ENCODE measurements around the gene WDR93.

WDR93 gene

GRCh38 chr15:89662893-89663626 lies 27.6 kb upstream of the WDR93 start:
- DNase-seq (ENCODE audit: low read depth), result no peak

DNA sequence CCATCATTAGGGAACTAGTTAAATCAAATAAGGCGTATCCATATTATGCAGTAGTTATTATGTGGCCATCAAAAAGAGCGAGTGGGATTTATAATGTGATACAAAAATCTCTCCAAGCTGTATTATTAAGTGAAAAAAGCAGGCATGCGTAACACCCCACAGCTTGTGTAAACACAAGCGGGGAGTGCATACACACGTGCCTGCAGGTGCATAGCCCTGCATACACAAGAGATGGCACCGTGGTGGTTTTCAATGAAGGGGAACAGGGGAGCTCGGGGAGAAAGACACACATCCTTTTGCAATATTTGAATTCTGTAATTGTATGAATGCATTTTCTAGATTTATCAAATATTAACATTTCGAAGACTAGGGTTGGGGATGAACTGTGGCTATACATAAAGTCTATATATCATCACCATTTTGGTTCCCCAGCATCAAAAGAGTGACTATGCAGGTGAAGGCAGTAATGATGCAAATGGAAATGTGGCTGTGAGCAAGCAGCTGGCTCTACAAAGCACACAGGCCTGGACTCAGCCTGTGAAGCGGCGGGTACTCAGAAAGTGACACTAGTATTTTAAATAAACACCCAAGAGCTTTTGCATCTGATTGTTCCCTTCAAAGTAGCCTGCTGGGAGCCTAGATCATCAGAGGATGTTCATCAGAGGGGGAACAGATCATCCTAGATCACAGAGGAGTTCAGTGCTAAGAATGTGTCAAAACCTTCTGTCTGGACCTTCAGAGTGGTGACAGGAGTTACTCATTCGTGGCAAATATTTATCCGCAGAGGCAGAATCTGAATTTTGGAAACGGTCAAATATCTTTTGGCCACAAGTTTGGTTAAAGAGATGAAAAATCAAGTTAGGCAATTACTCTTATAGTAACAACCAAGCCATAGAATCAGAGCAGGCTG lies 25.9 kb upstream of the WDR93 start:
- no peak for DNase-seq (ENCODE audit: low read depth)

DNA sequence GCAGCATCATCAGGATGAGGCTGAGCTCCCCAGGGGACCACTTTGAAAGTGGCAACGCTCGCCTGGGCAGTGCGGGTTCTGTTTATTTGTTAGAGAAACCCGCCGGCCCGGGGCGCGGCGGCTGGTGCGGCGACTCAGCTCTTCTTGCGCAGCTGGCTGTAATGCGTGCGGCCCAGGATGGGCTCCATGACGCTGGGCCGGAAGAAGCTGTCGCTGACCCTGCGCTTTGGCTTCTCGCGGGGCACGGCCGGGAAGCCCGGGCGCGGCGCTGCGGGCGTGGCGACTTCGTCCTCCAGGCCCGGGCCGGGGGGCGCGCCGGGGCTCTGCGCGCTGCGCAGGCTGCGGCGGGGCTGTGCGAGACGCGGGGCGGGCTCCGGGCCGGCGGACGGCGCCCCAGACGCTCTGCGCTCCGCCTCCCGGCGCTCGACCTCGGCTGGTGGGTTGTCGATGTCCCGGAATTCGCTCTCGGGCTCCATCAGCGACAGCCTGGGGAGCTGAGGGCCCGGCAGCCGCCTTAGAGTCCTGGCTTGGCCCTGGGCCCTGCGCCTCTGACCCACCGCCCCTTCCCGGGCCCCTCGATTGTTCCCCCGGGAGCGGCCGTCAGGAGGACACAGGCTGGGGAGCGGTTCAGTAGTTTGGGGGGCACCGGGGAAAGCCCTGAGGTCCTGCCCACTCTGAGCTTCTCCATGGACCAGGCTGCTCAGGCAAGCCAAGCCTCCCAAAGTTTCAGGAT lies 25.0 kb upstream of the WDR93 start:
- no peak for DNase-seq (ENCODE audit: low read depth)

DNA sequence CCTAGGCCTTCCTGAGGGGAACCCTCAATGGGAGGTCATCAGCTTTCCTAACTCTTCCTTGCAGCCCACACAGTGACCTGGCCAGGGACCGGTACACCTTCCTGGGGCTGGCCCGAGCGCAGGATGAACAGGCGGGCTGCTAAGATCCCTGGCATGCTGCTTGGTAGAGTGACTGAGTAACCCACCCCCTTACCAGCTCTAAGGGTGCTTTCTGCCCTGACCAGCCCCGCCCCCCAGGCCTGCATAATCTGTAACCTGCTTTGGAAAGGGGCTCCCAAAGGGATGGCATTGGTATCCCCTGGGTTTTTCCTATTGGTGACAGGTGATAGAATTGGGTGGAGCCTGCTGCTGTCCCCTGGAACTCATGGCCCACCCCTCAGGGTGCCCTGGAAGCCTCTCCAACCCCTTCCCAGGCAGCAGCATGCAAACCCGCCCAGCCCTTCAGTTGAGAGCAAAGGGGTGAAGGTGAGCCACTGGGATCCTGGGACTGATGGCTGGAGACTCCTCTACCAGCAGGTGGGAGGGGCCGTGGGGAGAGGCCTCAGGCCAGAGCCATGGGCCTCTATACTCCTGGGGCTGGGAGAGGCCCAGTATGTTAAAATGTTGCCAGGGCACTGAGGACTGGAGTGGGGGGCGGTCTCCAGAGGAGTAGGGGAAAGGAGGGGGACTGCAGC lies 24.3 kb upstream of the WDR93 start:
- no peak for DNase-seq (ENCODE audit: low read depth)

DNA sequence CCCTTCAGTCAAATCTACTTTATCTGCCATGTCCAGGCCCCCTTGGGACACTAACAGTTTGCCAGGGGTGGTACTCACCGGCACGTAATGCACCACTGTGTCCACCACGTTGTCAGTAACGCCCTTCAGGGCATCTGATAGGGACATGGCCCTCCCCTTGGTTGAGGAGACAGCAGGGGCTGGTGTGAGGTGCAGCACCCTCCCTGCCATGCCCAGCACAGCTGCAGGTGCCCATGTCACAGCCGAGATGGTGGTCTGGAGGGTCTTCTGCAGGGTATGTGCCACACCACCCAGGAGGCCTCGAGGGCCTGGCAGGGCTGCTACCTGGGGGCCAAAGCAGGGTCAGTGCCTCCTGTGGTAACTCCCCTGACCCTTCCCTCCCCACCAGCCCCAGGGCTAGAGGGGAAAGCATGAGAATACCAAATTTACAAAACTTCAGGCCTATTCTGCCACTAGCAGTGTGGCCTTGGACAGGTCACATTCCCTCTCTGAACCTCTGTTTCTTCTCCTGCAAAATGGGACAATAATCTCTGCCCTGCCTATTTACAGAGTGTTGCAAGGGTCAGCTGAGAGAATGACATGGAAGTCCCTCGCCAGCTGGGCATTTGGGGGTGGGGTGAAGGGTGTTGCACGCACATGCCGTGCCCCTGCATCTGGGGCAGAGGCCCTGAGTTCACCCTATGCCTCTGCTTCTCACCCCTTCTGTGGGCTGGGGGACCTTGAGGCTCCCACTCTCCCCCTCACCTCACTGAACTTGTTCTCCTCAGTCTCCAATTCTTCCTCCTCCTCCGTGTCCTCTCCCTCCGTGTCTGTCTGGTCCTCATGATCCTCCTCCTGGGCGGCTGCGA lies 23.5 kb upstream of the WDR93 start:
- no peak for DNase-seq (ENCODE audit: low read depth)

DNA sequence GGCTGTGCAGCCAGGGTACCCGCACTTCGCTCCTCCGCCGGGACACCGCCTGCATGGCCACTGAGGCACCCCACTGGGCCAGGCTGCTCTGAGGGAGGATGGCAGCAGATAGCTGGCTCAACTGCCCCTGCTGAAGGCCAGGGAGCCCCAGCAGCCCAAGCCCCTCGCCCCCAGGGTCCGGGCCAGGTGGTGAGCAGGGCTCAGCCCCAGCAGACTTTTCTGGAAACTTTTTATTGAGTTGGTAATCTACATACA lies 23.0 kb upstream of the WDR93 start:
- DNase-seq (ENCODE audit: low read depth), result no peak

DNA sequence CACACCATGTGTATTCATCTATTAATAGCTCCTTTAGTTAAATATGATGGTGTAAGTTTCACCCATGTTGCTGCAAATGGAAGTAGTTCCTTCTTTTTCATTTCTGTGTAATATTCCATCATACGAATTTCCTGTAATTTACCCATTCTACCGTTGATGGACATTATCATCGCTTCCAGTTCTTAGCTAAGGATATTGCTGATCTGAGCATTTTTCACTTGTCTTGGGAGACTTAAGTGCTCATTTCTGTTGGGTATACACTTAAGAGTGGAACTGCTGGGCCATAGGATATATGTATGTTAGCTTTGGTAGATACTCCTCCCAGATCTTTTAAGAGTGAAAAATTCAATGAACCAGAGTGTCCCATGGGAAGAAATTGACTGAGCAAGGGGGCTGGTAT lies 22.4 kb upstream of the WDR93 start:
- no peak for DNase-seq (ENCODE audit: low read depth)

- DNase-seq (ENCODE audit: low read depth), result no peak
These were observed 21.2 kb upstream of the WDR93 start for GRCh38 chr15:89669309-89669865.

DNA sequence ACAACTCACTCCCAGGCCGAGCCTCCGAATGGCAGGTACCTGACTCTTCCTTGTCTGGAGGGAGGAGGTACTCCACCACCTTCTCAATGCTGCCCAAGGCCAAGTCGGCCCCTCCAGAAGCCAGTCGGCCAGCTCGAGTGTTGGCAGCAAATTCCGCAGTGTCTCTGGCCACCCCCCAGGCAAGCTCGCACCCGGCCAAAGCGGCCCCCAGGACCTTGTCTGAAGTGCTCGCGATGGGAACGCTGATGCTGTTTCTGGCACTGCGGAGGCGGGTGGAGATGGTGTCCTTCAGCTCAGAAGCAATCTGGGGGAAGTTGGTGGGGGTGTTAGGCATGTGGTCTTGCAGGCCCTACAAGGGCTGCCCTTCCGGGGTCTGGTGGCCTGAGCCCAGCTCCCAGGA lies 20.7 kb upstream of the WDR93 start:
- no peak for DNase-seq (ENCODE audit: low read depth)

- no peak for DNase-seq (ENCODE audit: low read depth)
These were observed 19.5 kb upstream of the WDR93 start for GRCh38 chr15:89670971-89671560.

DNA sequence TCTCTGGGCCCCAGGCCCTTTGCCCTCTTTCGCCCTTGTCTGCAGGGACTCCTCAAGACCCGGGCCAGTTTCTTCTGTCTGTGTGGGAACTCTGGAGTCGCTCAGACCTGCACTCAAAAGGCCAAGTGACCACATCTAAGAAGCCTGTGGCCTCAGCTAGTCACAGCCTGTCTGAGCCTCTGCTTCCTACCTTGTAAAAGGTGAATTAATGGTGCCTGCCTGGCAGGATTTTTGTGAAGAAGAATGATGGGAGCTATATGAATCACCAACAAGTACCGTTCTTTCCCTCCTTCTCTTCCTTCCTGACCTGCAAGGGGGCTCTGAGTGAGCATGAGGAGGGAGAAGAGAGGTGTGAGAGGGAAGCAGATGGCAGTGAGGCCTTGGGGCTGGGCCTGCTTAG lies 18.9 kb upstream of the WDR93 start:
- DNase-seq (ENCODE audit: low read depth), result no peak

GRCh38 chr15:89672221-89673164 lies 18.1 kb upstream of the WDR93 start:
- no peak for DNase-seq (ENCODE audit: low read depth)

GRCh38 chr15:89673165-89673512 lies 17.5 kb upstream of the WDR93 start:
- DNase-seq (ENCODE audit: low read depth), result no peak

DNA sequence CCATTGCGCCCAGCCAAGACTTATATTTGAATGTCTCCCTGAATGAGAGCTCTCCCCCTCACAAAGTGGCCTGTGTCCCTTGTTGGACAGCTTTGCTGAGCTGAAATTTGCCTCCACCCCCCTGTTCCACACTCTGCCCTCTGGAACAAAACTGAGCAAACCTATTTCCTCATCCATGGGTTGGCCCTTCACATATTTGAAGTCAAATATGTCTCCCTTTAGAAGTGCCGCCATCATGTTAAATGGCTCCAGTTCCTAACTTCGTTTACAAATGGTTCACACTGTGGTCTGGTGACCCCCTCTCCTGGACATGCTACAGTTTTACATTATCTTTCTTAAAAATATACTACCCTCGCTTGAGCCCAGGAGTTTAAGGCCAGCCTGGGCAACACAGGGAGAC lies 16.1 kb upstream of the WDR93 start:
- no peak for DNase-seq (ENCODE audit: low read depth)

DNA sequence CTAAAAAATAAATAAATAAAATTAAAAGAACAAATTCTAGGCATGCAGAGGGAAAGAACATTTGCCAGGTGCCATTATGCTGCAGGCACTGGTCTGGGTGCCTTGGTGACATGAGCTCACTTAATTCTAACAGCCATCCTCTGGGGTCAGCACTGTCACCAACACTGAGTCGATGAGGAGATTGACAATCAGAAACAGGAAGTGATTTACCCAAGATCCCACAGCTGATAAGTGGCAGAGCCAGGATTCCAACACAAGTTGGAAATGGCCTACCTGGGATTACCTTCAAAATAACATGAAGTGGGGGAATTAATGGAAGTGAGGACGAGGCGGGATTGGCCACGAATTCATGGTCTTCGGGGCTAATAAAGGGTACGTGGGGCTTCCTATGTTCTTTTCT lies 15.0 kb upstream of the WDR93 start:
- DNase-seq (ENCODE audit: low read depth), result no peak

DNA sequence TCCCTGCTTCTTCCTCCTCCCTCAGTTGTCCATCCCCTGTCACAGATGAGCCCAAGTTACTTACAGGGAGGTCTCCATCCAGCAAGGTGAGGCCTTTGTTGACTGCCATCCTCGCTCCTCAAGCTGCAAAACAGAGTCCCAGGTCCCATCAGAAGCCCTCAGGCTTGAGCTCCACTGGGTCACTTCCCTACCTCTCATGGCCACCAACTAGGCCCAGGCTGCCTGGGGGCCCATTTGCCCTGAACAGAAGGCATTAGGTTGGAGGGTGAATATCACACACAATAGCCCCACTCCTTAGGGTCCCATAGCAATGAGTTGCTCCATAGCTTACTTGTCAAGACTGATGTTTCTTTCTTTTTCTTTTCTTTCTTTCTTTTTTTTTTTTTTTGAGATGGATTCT lies 13.2 kb upstream of the WDR93 start:
- DNase-seq (ENCODE audit: low read depth), result no peak

GRCh38 chr15:89679212-89679611 lies 11.4 kb upstream of the WDR93 start, which contains the start of gene PLIN1:
TSS of gene PLIN1 (minus strand) at chr15:89679367. CDS start at chr15:89677489, 1,878 bp downstream.
- no peak for DNase-seq (ENCODE audit: low read depth)

- DNase-seq (ENCODE audit: low read depth), result no peak
These were observed 10.2 kb upstream of the WDR93 start for GRCh38 chr15:89680282-89680873.

DNA sequence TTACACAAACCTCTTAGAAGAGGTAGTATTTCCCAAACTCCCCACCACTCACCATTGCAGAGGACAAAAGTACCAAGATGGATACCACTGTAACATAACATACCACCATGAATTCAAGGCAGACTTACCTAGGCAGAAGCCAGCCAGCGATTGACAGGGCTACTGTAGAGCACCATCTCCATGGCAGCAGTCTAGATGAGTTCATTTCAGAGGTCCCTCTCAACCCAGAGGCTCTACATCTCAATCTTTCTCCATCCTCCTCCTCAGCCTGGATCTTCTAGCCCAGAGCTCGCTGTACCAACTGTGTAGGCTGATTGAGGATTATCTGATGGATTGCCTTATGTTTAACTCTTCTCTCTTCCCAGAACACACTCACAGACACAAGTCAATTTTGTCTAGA lies 9.5 kb upstream of the WDR93 start:
- DNase-seq (ENCODE audit: low read depth), result no peak

Data from activated T-cell treated with anti-CD3 and anti-CD28 coated beads for 24 hours (primary cell).